Activated CD8-positive, alpha-beta T cell treated with anti-CD3 and anti-CD28 coated beads for 36 hours (primary cell): ENCODE data around the gene SMU1. TPM values are rescaled to one million over a fixed set of nuclear protein-coding genes. Genes with fewer than 3 reads are reported as not detected.

Experiments
- ATAC-seq: fragments of 200-7000 bp; cut with Tn5 transposase; one replicate; pipeline ENCODE4 v1.10.0; 2021; ENCODE audit warnings: mild to moderate bottlenecking, moderate library complexity
- CTCF ChIA-PET: fragments of 350-600 bp; sonication (Branson Sonifier 250); formaldehyde crosslinking; loops from one replicate; lab custom pipeline; 2021; ENCODE audit warnings: antibody characterized with exemption; lab: Charles Lee
- POLR2A ChIA-PET: fragments of 350-600 bp; sonication (Branson Sonifier 250); formaldehyde crosslinking; loops from one replicate; lab custom pipeline; 2021; ENCODE audit warnings: antibody characterized with exemption; lab: Charles Lee
- DNase-seq: peaks from one replicate; pipeline ENCODE4 v3.0.0-alpha.2; 2020
- H3K27ac Mint-ChIP-seq: one replicate; pipeline ENCODE4 v1.8.0; 2021; ENCODE audit warnings: mild to moderate bottlenecking, mixed read lengths
- H3K27me3 Mint-ChIP-seq: one replicate; pipeline ENCODE4 v1.8.0; 2021; ENCODE audit warnings: mixed read lengths
- H3K36me3 Mint-ChIP-seq: one replicate; pipeline ENCODE4 v1.8.0; 2021; ENCODE audit warnings: low read depth, mixed read lengths
- H3K4me1 Mint-ChIP-seq: one replicate; pipeline ENCODE4 v1.8.0; 2021; ENCODE audit warnings: low read depth, mixed read lengths
- H3K4me3 Mint-ChIP-seq: one replicate; pipeline ENCODE4 v1.8.0; 2021; ENCODE audit warnings: mild to moderate bottlenecking, moderate library complexity, mixed read lengths
- H3K9me3 Mint-ChIP-seq: one replicate; pipeline ENCODE4 v1.8.0; 2021; ENCODE audit warnings: mixed read lengths
- CTCF ChIP-seq: fragments of 200-600 bp; IDR thresholded peaks from one replicate; pipeline ENCODE4 v1.8.0; 2022; ENCODE audit warnings: antibody characterized with exemption, mild to moderate bottlenecking
- intact Hi-C: fragments of 100-400 bp; cut with micrococcal nuclease; formaldehyde crosslinking; loops from one replicate; pipeline ENCODE4 v1.10.0; 2022
- total RNA-seq, 2 experiments: library from RNA; stranded (reverse); gene quantifications; one replicate each; pipeline ENCODE4 v1.2.3, GENCODE V29; 2021

The SMU1 gene
- total RNA-seq, 2 experiments from 2014 or later = 23.8 to 23.9 TPM

GRCh38 chr9:32992595-32993238, 83.8 kb downstream of the SMU1 start:
- ATAC-seq (no peak), DNase-seq (no peak)
- Mint-ChIP-seq H3K27me3 (no peaks in the 10 kb centered on the region), H3K4me3 (no peak overlapping the region), H3K4me1 (peaks cover 20% of the 10 kb centered on the region), H3K9me3 (no peaks in the 10 kb centered on the region), H3K27ac (peak overlapping the region; percentile 1), H3K36me3 (peaks cover 36% of the 10 kb centered on the region)
- ChIA-PET CTCF (interaction anchor here (1.8 kb wide), 1 partner anchor 25 kb away, joined by 7 read pairs; no protein-coding TSS in a partner anchor), POLR2A (no interaction called here)
- intact Hi-C loops = no loop called here
- no peak for TF ChIP-seq CTCF

- DNase-seq (no peak), ATAC-seq (no peak)
- Mint-ChIP-seq H3K27me3 (no peaks in the 10 kb centered on the region), H3K27ac (peak overlapping the region; percentile 1), H3K9me3 (no peaks in the 10 kb centered on the region), H3K36me3 (peaks cover 38% of the 10 kb centered on the region), H3K4me3 (no peak overlapping the region), H3K4me1 (peaks cover 25% of the 10 kb centered on the region)
- intact Hi-C loops = no loop called here
- CTCF ChIA-PET = no interaction called here
- POLR2A ChIA-PET = no interaction called here
- no peak for TF ChIP-seq CTCF
Measured at GRCh38 chr9:32991897-32992594, 84.4 kb downstream of the SMU1 start.

Other genes with a start within 250 kb of the SMU1 start
- gene APTX, start 75.0 kb downstream of the SMU1 start, total RNA-seq = 10 to 100 TPM; 39.2 to 42.9 TPM
- gene DNAJA1, start 51.4 kb downstream of the SMU1 start, total RNA-seq = 100 to 1,000 TPM; 139 to 143 TPM
- gene B4GALT1, start 90.7 kb upstream of the SMU1 start, total RNA-seq = 10 to 100 TPM; 41.2 to 41.4 TPM
- not detected for gene SPINK4, start 163.5 kb upstream of the SMU1 start, total RNA-seq
- 10 to 100 TPM; 55.6 to 61.6 TPM for gene BAG1, start 188.0 kb upstream of the SMU1 start, total RNA-seq
- gene CHMP5, start 188.4 kb upstream of the SMU1 start, total RNA-seq = 10 to 100 TPM; 64.6 to 74.2 TPM
- gene NFX1, start 213.8 kb upstream of the SMU1 start, total RNA-seq = 10 to 100 TPM; 37.4 to 38.9 TPM